ENCODE results near the gene GAREM1.
"Not testable (repeated sequence)": the region's sequence is repeated elsewhere in the genome, so short reads cannot be mapped to it uniquely, and the experiment has no call there.

The GAREM1 gene

DNA sequence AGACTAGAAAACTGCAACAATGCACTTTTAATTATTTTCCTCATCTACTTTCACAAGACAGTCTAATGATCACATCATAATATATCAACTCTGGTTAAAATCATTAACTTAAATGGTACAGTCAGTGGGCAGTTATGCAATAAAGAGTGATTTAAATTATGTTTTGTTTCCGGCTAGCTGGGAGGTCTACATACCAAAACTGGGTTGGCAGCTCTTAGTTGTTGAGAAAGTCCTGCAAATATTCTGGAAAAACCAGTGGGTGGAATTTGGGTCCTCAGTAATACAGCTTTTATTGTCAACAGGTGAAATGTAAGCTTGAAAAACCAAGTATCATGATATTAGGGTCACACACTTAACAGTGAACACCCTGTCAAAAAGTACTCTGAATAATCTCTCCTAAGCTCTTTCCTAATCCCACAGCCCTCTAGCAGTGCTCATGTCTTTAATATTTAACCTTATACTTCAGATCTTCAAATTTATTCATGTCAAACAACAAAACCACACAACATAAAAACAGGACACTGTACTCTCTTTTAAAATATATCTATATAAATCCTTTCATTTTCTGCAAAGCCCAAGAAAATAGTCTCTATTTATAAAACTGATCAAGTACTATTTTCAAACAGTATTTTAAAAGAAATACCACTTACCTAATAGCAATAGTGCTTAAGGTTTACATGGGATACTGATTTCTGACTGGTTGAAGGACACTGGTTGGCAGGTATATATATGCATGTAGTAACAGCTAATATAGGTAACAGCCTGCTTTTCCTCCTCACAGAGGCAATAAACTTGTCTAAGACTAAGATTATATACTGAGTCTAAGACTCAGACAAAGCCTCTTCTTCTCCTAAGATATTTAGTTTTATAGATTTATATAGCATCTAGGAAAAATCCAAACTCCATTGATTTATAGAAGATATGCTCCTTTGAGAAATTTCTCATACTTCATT lies 103.8 kb downstream of the GAREM1 start:
- DNase-seq, result no peak

GRCh38 chr18:32362484-32362883 lies 108.2 kb downstream of the GAREM1 start:
- no peak for DNase-seq

- no peak for DNase-seq
These were observed 109.9 kb downstream of the GAREM1 start for GRCh38 chr18:32360682-32361345.

GRCh38 chr18:32358529-32358928 lies 112.2 kb downstream of the GAREM1 start:
- no peak for DNase-seq

DNA sequence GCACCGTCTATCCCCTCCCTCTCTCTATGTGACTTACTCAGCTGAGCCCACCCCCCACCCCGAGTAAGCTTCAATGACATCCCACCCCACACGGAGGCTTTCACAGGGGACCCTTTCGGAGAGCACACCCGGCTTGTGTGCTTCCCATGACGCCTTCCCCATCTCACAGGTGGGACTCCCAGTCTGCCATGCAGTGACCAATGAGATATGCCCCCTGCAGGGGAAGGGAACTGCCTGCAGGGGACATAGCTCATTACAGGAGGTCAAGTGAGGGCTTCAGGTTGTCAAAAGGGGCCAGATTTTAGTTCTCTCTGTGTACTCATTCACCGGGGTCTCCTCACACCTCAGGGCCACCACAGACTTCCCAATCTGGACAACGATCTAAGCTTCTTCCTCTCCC lies 112.6 kb downstream of the GAREM1 start:
- DNase-seq, result no peak

DNA sequence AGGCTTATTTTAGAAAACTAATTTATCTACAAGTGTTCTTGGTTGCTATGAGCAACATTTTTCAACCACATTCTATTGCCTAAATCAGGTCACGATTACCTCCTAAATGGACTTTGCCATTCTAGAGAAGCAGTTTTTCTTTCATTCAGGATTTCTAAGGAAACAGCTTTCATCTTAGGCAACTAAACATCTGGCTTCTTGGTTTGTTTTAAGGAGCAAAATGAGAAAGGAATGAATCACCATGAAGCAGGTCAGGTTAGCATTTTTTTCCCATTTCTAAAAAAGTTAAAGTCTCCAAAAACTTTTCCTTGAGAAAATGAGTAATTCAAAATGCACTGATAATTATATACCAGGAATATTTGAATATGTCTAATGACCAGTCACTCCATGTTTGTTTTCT lies 114.8 kb downstream of the GAREM1 start:
- no peak for DNase-seq

DNA sequence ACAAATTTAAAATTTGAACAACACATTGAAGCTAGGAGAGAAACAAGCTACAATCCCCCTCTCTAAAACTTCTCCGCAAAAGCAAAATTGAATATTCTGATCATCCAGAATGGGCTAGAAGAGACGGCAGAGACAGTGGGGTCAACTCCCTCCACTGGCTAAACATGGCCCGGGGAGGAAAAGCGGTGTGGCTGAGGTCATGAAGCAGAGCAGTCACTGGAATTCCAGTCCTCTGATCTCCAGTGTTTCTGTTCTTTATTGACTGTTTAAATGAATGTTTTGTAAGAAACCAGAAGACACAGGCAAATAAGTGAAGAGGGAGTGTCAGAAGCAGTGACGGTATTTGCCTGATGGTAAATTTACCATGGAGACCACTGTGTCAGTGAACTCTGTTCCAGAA lies 116.2 kb downstream of the GAREM1 start:
- DNase-seq, result no peak

GRCh38 chr18:32353257-32353656 lies 117.4 kb downstream of the GAREM1 start:
- DNase-seq, result no peak

- DNase-seq, result no peak
These were observed 119.7 kb downstream of the GAREM1 start for GRCh38 chr18:32351032-32351431.

- peak; percentile 24 for DNase-seq
These were observed 120.8 kb downstream of the GAREM1 start for GRCh38 chr18:32349728-32350395.

DNA sequence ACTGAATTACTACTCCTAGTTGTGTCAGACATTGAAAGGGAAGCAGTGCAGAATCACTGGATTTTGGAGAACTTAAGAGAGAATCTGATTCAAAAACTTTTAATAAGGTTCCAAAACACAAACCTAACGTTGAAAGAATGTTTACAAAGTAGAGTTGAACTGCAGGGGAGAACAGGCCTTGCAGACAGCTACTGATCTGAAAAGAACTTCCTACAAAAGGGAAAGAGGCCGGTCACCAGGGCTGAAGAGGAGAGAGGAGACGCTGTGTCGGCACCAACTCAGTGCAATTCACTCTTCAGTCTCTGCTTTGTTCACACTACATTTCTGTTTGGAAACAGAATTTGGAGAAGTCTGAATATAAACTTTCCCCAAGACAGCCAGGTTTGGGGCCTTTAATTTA lies 124.0 kb downstream of the GAREM1 start:
- no peak for DNase-seq

- DNase-seq, result no peak
These were observed 127.0 kb downstream of the GAREM1 start for GRCh38 chr18:32343634-32344033.

GRCh38 chr18:32341112-32341511 lies 129.6 kb downstream of the GAREM1 start:
- DNase-seq, result not testable (repeated sequence)

GRCh38 chr18:32339045-32339444 lies 131.6 kb downstream of the GAREM1 start:
- DNase-seq, result no peak

- DNase-seq, result no peak
These were observed 132.9 kb downstream of the GAREM1 start for GRCh38 chr18:32337821-32338220.

DNA sequence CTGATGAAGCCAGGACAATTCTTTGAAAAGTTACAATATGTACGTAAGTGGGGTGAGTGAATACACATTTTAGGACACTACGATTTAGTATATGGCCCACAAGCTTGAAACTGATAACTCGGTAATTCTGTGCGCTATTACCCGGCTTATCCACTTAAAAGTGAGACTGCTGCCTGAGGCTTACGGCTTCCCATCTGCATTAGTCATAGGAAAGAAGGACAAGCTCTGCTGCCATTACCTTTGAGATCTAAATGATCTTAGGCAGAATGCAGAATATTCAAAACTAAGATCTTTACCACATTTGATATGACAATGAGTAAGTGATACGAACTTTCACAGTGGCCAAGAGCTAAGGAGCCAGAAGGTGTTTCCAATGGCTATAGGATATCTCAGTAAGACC lies 133.3 kb downstream of the GAREM1 start:
- DNase-seq, result no peak

DNA sequence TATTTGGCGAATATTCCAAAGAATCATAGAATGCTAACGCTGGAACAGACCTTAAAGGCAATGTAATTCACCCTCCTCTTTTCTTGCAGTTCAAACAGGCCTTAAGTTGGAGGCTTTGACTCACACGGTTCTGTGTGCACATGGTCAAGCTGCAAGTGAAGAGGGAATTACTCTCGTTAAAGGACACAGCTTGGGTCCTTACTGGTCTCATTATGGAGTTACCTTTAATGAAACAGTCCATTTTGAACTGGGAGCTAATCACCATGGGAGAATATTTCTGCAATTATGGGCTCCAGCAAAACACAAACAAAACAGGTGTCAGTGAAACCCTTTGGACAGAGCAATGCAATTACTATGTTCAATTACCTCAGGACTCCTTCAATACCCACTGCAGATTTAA lies 135.5 kb downstream of the GAREM1 start:
- DNase-seq, result no peak

DNA sequence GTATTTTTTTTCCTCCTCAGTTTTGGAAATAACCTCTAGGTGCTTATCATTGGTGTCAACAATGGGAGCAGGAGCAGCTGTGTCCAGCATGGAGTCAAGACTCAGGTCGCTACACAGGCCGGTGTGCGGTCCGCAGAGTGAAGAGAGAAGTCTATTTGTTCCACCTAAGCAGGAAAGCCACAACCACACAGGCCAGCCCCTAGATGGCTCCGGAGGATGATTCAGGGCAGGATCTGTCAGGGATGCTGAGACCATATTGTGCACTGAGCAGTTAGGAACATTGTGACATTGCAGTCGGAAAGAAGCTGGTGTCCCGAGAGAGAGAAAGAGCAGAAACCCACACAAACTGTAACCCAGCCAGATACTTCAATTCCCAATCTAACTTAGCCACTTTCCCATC lies 136.9 kb downstream of the GAREM1 start:
- DNase-seq, result no peak

DNA sequence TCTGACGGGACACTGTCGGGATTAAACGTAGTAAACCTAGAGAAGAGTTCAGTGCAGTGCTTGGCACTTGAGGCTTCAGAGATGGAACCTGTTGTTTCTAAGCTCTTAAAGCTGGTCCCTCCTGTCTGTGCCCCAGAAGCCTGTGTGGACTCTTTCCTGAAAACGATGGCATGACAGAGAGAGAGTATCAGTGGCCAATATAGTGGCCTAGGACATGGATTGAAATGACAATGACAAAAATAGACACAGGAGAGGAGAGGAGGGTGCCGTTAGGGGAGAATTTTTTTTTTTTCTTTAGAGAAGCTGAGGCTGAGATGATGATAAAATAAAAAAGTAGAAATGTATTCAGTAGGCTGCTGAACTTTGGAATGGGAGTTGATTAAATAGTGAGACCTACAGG lies 138.0 kb downstream of the GAREM1 start:
- DNase-seq, result no peak

DNA sequence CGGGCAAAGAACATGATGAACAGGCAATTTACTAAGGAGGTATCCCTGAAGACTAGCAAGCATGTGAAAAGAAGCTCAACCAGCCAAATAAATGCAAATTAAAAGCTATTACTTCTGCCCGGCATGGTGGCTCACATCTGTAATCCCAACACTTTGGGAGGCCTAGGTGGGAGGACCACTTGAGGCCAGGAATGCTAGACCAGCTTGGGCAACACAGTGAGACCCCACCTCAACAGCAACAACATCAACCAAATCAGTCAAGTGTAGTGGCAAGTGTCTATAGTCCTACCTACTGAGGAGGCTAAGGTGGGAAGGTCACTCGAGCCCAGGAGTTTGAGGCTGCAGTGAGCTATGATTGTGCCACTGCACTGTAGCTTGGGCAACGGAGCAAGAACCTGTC lies 141.7 kb downstream of the GAREM1 start:
- DNase-seq, result no peak

GRCh38 chr18:32328379-32328778 lies 142.3 kb downstream of the GAREM1 start:
- DNase-seq, result no peak

GRCh38 chr18:32326450-32327308 lies 144.0 kb downstream of the GAREM1 start:
- DNase-seq, result no peak

DNA sequence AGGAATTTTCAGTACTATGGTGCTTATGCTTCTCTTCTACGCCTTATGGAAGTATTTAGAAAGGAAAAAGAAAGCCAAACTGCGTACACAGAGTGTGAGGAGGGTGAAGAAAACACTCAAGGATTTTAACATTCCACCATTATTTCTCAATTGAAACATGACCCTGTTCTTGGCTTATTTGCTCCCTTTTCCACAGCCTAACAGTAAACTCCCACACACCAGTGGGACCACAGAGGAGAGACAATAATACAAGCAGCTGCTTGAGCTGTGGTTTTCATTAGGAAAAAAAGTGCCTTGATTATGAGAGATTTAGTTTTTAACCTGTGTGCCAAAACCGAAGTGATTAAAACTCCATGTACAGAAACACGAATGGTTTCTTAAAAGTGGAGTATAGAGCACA lies 146.5 kb downstream of the GAREM1 start:
- DNase-seq, result no peak
